Measurements from ENCODE around the gene SLC38A8.

- TF ChIP-seq POLR2AphosphoS5 (IDR thresholded peaks at IDR 0.05; ENCODE audit: borderline replicate concordance, low read depth, low read length) (no peak), EZH2 (IDR thresholded peaks at IDR 0.05) (no peak), FOXP2 (optimal IDR thresholded peaks at IDR 0.05; ENCODE audit: control extremely low read depth, extremely low read length, insufficient read depth) (no peak)
These were observed 16.1 kb upstream of the SLC38A8 start for GRCh38 chr16:84058664-84059063.
